ENCODE data around the gene TMTC2. TPM values are rescaled to one million over a fixed set of nuclear protein-coding genes. Genes with fewer than 3 reads are reported as not detected.

TMTC2 gene
- total RNA-seq, 4 donors from 2014 or later: 18.8 to 30.7 (median 21.0) TPM

GRCh38 chr12:82961835-82962234 lies 275.1 kb downstream of the TMTC2 start:
- TF ChIP-seq CTCF (IDR thresholded peaks at IDR 0.05): no peak
- Histone ChIP-seq H3K27me3 (no peaks in the 10 kb centered on the region), H3K4me1 (peaks cover 3 to 7% of the 10 kb centered on the region in 2 donors), H3K4me3 (replicated peaks in 1 of 3) (no peak overlapping the region), H3K36me3 (no peaks in the 10 kb centered on the region), H3K9me3 (no peaks in the 10 kb centered on the region), H3K27ac (no peak overlapping the region)
- 95 to 97% methylated on average over 2 of the region's 2 CpGs for WGBS, 2 donors
- intact Hi-C loops (cut with DNase I): no loop called here
- DNase-seq: no peak

GRCh38 chr12:82963956-82964355 lies 277.2 kb downstream of the TMTC2 start:
- no peak overlapping the region for H3K27ac ChIP-seq
- no peak for TF ChIP-seq CTCF (IDR thresholded peaks at IDR 0.05)
- TF ChIP-seq POLR2A (IDR thresholded peaks at IDR 0.05): no peak
- no peak overlapping the region for H3K4me3 ChIP-seq (replicated peaks in 1 of 3)
- WGBS, 2 donors: 54 to 55% methylated on average over 3 of the region's 3 CpGs
- no peak for DNase-seq
- no peaks in the 10 kb centered on the region for H3K27me3 ChIP-seq
- intact Hi-C loops (cut with DNase I): no loop called here
- peaks cover 3 to 7% of the 10 kb centered on the region in 2 donors for H3K4me1 ChIP-seq
- H3K9me3 ChIP-seq: no peaks in the 10 kb centered on the region
- H3K36me3 ChIP-seq: no peaks in the 10 kb centered on the region

GRCh38 chr12:82964446-82964845 lies 277.7 kb downstream of the TMTC2 start:
- H3K27me3 ChIP-seq: no peaks in the 10 kb centered on the region

GRCh38 chr12:82966001-82966559 lies 279.4 kb downstream of the TMTC2 start:
- Histone ChIP-seq H3K27me3 (no peaks in the 10 kb centered on the region), H3K4me3 (replicated peaks in 1 of 3) (no peak overlapping the region), H3K36me3 (no peaks in the 10 kb centered on the region), H3K27ac (no peak overlapping the region), H3K9me3 (no peaks in the 10 kb centered on the region), H3K4me1 (peaks cover 3 to 7% of the 10 kb centered on the region in 2 donors)
- WGBS, 2 donors: 81% methylated on average over 2 of the region's 2 CpGs
- intact Hi-C loops (cut with DNase I): no loop called here
- TF ChIP-seq POLR2A (IDR thresholded peaks at IDR 0.05): no peak
- TF ChIP-seq CTCF (IDR thresholded peaks at IDR 0.05): no peak
- DNase-seq: no peak

More at GRCh38 chr12:82964446-82964845, 277.7 kb downstream of the TMTC2 start:
- no peak for TF ChIP-seq CTCF (IDR thresholded peaks at IDR 0.05)
- no peak for TF ChIP-seq POLR2A (IDR thresholded peaks at IDR 0.05)
- Histone ChIP-seq H3K4me1 (peaks cover 3 to 7% of the 10 kb centered on the region in 2 donors), H3K36me3 (no peaks in the 10 kb centered on the region), H3K4me3 (replicated peaks in 1 of 3) (no peak overlapping the region), H3K9me3 (no peaks in the 10 kb centered on the region), H3K27ac (no peak overlapping the region)
- no peak for DNase-seq
- 66 to 83% methylated on average over 3 of the region's 3 CpGs for WGBS, 2 donors
- intact Hi-C loops (cut with DNase I): no loop called here

GRCh38 chr12:82968631-82969367 lies 282.1 kb downstream of the TMTC2 start:
- intact Hi-C loops (cut with DNase I): no loop called here
- Histone ChIP-seq H3K27me3 (no peaks in the 10 kb centered on the region), H3K27ac (no peak overlapping the region), H3K36me3 (no peaks in the 10 kb centered on the region), H3K4me3 (replicated peaks in 1 of 3) (no peak overlapping the region), H3K9me3 (no peaks in the 10 kb centered on the region), H3K4me1 (peaks cover 3 to 7% of the 10 kb centered on the region in 2 donors)
- no peak for DNase-seq
- WGBS, 2 donors: 93 to 97% methylated on average over 3 of the region's 3 CpGs
- TF ChIP-seq CTCF (IDR thresholded peaks at IDR 0.05) (no peak), POLR2A (IDR thresholded peaks at IDR 0.05) (no peak)
